Amygdala (tissue), 56 donors: Measurements from ENCODE around the gene PRUNE2.

Source experiments
- DNase-seq, 56 donors: peaks; one replicate each; lab custom pipeline; 2025; lab: John Stamatoyannopoulos, UW

Gene PRUNE2

DNA sequence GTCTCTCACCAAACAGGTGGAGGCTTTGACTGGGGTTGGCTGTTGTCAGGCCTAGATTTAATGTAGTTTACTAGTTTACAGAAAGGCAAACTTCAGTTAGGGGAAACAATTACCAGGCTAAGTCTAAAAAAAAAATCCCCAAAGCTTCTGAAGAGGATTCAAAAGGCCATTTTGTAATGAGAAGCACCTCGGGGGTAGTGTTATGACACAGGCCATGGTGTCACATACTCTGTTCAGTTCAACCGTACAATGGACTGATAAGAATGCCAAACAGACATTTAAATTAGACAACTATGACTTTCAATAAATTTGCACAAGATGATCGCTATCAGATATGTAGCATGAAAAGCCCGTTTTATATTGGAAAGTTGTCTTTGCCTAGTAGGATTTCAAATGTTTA, 261.7 kb downstream of the PRUNE2 start:
- DNase-seq = no peak

GRCh38 chr9:76643399-76644117, 262.4 kb downstream of the PRUNE2 start:
- DNase-seq = no peak

GRCh38 chr9:76642701-76643209, 263.2 kb downstream of the PRUNE2 start:
- DNase-seq = no peak

GRCh38 chr9:76642074-76642473, 263.8 kb downstream of the PRUNE2 start:
- DNase-seq = no peak

DNA sequence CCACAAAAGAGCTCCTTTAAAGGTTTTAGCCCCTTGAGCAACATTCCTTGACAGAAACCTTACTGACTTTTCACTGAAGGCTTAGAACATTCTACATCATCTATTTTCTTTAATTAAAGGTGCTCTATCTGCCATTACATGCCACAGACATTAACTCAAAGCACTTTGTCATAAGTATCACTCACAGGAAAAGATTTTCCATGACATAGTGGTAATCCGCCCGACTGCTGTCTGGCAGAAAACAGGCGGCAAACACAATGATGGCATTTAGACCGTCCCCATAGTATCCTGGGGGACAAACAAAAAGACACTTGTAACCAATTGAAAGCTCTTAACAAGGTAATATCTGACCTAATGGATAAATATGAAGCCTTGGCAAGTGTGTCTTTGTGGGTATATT, 267.9 kb downstream of the PRUNE2 start:
- DNase-seq = no peak

GRCh38 chr9:76637416-76637815, 268.5 kb downstream of the PRUNE2 start:
- DNase-seq = no peak

DNA sequence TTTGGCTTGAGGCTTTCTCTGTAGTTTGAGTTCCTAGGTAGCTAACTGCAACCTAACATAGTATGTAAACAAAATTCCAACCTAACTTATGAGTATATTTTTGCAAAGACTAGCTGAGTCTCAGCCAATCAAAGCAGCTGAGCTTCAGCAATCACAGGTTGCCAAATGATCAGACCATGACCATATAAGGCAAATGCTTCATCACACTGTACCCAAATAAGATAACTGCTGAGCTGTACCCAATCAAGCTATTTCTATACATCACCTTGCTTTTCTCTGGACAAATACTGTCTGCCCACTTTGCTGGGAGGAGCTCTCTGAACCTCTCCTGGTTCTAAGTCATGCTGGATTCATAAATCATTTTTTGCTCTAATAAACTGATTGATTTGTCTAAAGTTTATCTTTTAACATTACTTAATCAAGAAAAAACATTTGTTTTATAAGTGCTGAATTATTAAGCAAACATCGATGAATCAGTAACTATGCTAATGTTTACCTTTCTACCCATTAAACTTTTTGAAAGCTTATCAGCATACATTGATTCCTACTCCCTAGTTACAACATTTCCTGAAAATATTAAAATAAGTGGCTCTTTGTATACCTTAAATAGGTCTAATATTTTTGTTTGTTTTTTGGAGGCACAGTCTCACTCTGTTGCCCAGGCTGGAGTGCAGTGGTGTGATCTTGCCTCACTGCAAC, 271.4 kb downstream of the PRUNE2 start:
- DNase-seq = no peak

DNA sequence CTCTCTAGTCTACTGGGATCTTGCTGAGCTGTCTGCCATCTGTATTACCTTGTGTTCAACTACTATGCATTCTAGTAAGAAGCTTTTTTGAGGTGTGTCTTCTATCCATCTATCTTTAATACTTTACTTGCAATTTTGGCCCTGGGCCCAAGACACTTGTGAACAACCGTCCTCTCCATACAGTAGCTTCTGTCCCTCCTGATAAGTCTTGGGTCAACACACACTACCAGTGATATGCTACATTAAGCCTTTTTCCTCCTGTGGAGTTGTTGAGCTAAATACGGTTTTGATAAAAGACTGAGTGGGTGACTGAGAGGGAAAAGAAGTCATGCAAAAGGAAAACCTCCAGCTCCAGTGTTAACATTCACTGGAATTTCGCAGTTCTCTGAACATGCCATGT, 275.0 kb downstream of the PRUNE2 start:
- DNase-seq = no peak

- DNase-seq = no peak
These were observed 276.5 kb downstream of the PRUNE2 start for GRCh38 chr9:76629205-76629990.

DNA sequence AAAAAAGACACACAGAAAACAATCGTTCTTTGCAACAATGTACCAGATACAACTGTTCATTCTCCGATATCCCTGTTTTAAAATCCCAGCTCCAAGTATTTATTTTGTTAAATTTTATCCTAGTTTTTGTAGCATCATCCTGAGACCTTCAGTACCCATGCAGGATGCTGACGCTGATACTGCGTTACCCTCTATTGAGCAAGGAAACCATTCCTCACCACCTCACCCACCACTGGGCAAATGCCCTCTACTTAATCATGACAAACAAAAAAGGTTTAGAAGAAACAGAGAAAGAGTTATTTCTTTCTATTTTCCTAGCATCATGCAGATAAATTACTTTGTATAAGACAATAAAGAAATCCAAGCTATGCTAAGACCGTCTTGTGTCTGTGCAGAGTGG, 277.8 kb downstream of the PRUNE2 start:
- DNase-seq = no peak

DNA sequence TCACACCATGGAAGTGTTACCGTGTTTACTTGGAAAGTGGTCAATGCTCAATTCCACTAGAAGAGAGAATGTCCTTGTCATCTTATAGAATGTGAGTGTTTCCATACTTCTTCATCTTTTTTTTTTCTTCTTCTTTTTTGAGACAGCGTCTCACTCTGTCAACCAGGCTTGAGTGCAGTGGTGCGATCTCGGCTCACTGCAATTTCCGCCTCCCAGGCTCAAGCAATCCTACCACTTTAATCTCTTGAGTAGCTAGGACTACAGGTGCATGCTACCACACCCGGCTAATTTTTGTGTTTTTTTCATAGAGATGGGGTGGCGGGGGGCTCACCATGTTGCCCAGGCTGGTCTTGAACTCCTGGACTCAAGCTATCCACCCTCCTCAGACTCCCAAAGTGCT, 278.9 kb downstream of the PRUNE2 start:
- no peak for DNase-seq

- DNase-seq = no peak
These were observed 279.8 kb downstream of the PRUNE2 start for GRCh38 chr9:76626141-76626540.

- DNase-seq = no peak
These were observed 281.4 kb downstream of the PRUNE2 start for GRCh38 chr9:76624391-76625048.

GRCh38 chr9:76620996-76621395, 284.9 kb downstream of the PRUNE2 start:
- DNase-seq = no peak

DNA sequence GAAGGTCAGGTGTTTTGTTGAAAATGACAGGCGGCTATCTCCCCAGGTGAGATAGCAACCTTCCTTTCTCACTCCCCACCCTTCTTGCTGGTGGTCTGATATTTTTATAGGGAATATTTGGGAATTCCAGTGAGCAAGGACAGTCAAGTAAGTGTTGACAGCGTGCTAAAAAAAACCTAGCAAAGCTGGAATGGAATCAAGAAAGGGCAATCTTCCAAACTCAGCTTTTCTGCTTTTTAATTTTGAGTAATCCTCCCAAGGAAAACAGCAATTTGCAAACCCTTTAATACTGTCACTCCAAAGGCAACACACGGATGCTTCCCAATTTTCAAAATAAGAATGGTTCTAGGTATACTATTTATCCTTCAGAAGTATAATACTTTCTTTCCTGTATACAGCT, 285.3 kb downstream of the PRUNE2 start:
- no peak for DNase-seq

GRCh38 chr9:76619640-76620039, 286.3 kb downstream of the PRUNE2 start:
- DNase-seq = no peak

- no peak for DNase-seq
These were observed 286.7 kb downstream of the PRUNE2 start for GRCh38 chr9:76619197-76619596.

- DNase-seq = no peak
These were observed 287.2 kb downstream of the PRUNE2 start for GRCh38 chr9:76618762-76619161.

DNA sequence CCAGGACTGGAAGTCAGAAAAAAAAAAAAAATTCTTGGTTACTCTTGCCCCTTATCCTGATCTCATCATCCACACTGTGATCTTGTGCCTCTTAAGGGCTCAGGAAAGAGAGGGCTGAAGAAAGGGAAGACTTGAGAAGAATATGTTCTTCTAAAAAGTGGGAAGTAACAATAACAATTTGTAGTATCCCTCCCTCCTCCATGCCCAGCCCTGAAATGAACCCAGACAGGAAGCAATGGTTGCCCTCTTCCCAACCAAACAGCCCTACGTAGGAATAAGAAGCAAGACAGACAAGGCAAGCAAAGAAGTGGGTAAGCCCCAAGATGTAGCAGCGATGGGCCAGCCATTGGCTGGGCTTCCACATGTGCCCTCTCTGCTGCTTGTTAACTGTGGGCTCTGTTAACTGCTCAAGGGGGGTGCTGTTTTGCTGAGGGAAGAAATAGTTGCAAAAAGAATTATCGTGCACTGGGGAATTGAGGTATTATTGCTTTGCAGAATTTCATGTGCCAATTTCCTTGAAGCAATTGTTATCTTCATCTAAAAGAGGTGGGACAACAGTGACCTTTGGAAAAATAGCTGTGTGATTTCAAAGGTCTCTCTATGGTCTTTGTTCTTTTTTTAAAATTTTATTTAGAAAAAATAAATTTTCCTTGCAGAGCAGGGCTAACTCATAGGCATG, 288.3 kb downstream of the PRUNE2 start:
- DNase-seq = no peak

DNA sequence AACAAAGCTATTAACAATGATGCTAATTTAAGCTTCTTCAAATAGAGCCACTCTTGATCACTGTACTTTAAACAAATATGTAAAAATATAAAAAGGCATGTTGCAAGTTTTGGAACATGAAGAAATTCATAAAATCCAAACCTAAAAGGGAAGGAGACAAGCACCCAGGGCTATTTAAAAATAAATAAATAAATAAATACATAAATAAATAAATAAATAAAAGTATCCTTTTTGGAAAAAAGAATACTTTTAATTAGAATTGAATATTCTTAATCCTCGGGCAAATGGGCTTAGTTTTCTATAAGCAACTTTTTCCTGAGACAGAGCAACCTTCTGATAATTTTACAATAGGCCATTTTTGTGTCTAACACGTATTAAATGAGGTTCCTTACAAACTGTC, 289.1 kb downstream of the PRUNE2 start:
- no peak for DNase-seq
